SK-N-SH treated with all-trans-retinoic acid at 6 μM for 48 hours (cell line): ENCODE measurements around the gene SNAP91.

Source experiments
- ZFP30 ChIP-seq: fragments of 450-650 bp; formaldehyde crosslinking; IDR thresholded peaks from 2 replicates; pipeline ENCODE4 v1.5.0; 2022; ENCODE audit warnings: mild to moderate bottlenecking, moderate library complexity
- ZNF70 ChIP-seq: fragments of 450-650 bp; formaldehyde crosslinking; IDR thresholded peaks from 2 replicates; pipeline ENCODE4 v1.5.0; 2020; ENCODE audit warnings: mild to moderate bottlenecking, moderate library complexity
- TF ChIP-seq, protein P1 (sequence below): fragments of 250-450 bp; sonication (Bioruptor Pico); IDR thresholded peaks from 2 replicates; pipeline ENCODE4 v1.8.0; 2021; ENCODE audit warnings: low read depth, mild to moderate bottlenecking, moderate library complexity, borderline replicate concordance
- TF ChIP-seq, protein P2 (sequence below): fragments of 250-450 bp; sonication (Bioruptor Pico); IDR thresholded peaks from 2 replicates; pipeline ENCODE4 v1.5.1; 2020; ENCODE audit warnings: low read depth, mild to moderate bottlenecking, moderate library complexity

DNA sequence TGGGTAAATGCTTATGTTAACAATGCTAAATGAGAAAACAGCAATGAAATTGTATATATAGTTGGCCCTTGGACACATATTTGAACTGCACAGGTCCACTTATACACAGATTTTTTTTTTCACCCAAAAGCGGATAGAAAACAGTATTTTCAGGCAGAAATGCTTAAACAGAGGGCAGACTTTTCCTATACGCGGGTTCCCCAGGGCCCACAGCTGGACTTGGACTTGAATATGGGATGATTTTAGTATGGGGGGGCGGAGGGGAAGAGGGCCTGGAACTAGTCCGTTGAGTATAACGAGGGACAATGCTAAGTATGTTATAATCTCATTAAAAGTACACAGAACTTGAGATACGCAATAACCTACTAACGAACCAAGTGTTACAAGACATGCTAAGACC is 197.6 kb downstream of the SNAP91 start:
- TF ChIP-seq ZFP30 (CRISPR knock-in tag) = no peak
- TF ChIP-seq ZNF70 (CRISPR knock-in tag) = no peak
- TF ChIP-seq, protein P1, sequence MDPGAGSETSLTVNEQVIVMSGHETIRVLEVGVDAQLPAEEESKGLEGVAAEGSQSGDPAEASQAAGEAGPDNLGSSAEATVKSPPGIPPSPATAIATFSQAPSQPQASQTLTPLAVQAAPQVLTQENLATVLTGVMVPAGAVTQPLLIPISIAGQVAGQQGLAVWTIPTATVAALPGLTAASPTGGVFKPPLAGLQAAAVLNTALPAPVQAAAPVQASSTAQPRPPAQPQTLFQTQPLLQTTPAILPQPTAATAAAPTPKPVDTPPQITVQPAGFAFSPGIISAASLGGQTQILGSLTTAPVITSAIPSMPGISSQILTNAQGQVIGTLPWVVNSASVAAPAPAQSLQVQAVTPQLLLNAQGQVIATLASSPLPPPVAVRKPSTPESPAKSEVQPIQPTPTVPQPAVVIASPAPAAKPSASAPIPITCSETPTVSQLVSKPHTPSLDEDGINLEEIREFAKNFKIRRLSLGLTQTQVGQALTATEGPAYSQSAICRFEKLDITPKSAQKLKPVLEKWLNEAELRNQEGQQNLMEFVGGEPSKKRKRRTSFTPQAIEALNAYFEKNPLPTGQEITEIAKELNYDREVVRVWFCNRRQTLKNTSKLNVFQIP (CRISPR knock-in tag) = no peak
- TF ChIP-seq, protein P2, sequence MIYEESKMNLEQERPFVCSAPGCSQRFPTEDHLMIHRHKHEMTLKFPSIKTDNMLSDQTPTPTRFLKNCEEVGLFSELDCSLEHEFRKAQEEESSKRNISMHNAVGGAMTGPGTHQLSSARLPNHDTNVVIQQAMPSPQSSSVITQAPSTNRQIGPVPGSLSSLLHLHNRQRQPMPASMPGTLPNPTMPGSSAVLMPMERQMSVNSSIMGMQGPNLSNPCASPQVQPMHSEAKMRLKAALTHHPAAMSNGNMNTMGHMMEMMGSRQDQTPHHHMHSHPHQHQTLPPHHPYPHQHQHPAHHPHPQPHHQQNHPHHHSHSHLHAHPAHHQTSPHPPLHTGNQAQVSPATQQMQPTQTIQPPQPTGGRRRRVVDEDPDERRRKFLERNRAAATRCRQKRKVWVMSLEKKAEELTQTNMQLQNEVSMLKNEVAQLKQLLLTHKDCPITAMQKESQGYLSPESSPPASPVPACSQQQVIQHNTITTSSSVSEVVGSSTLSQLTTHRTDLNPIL (CRISPR knock-in tag) = no peak
